ENCODE results near the gene TRAPPC10.

Gene TRAPPC10

DNA sequence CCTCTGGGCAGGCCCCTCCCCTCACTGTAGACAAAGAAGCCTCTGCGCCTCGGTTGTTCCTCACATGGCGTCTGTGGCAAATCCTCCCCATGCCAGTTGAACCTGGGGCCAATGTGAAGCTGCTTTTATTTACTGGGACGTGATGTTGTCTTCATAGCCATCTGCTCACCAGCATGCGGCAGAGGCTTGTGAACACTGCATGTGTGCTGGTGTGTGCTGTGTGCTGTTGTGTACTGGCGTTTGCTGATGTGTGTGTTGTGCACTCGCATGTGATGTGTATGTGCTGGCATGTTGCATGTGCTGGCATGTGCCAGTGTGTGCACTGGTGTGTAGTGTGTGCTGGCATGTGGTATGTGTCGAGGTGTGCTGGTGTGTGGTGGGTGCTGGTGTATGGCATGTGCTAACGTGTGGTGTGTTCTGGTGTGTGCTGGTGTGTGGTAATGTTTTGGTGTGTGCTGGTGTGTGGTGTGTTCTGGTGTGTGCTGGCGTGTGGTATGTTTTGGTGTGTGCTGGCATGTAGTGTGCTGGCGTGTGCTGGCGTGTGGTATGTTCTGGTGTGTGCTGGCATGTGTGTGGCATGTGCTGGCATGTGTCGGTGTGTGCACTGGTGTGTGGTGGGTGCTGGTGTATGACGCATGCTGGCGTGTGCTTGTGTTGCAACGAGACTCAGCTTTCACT is 37.2 kb upstream of the TRAPPC10 start:
- no peak for DNase-seq (ENCODE audit: low read depth)
- TF ChIP-seq, protein P1, sequence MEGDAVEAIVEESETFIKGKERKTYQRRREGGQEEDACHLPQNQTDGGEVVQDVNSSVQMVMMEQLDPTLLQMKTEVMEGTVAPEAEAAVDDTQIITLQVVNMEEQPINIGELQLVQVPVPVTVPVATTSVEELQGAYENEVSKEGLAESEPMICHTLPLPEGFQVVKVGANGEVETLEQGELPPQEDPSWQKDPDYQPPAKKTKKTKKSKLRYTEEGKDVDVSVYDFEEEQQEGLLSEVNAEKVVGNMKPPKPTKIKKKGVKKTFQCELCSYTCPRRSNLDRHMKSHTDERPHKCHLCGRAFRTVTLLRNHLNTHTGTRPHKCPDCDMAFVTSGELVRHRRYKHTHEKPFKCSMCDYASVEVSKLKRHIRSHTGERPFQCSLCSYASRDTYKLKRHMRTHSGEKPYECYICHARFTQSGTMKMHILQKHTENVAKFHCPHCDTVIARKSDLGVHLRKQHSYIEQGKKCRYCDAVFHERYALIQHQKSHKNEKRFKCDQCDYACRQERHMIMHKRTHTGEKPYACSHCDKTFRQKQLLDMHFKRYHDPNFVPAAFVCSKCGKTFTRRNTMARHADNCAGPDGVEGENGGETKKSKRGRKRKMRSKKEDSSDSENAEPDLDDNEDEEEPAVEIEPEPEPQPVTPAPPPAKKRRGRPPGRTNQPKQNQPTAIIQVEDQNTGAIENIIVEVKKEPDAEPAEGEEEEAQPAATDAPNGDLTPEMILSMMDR (IDR thresholded peaks at IDR 0.05; ENCODE audit: low read length, missing control alignments), result no peak
- no peak overlapping the region for H3K4me3 ChIP-seq (replicated peaks; ENCODE audit: low read depth, low read length)

DNA sequence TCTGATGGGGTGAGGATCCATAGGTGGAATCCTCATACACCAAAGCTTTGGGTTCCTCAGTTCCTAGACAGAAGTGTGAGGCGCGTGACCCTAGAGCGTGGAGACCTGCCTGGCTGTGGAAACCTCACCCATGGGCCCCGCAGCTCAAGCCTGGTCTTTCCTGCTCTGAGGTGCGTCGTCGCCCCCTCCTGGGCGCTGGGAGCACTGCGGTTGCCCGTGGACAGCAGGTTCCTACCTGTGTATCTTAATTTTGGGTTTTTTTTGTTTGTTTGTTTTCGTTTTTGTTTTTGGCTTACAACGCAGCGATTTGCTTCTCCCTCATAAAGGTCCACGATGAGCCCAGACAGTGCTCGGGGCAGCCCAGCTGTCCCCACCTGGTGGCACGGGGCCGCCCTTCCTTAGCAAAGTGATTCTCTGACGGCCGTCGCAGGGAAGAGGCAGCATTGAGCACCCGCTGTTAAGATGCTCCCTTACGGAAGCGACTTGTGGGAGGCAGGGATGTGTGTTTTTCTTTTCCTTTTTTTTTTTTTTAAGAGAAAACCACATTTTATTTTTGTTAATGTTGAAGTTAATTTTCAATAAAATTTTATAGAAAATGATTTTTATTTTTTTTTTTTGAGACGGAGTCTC is 36.5 kb upstream of the TRAPPC10 start:
- TF ChIP-seq, protein P1 (IDR thresholded peaks at IDR 0.05; ENCODE audit: low read length, missing control alignments), result peak; percentile 98
- DNase-seq (ENCODE audit: low read depth), result peak; percentile 69
- H3K4me3 ChIP-seq (replicated peaks; ENCODE audit: low read depth, low read length), result no peak overlapping the region

DNA sequence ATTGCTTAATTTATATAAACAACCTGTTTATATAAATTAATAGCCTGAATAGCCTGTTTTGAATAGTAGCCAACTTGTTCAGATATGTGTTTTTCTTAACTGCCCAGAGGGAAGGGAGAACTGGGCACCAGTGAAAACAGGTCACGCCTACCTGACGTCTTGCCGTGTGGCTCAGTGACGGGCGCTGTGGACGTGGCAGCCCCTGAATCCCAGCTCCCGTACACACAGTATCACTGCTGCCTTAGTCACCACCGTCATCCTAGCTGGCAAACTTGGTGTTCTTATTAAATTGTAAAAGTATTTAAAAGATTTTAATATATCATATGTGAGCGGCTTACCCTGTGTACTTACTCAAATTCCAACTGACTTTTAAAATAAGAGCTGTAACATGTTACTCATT is 35.4 kb upstream of the TRAPPC10 start:
- no peak for DNase-seq (ENCODE audit: low read depth)
- TF ChIP-seq, protein P1 (IDR thresholded peaks at IDR 0.05; ENCODE audit: low read length, missing control alignments), result no peak

DNA sequence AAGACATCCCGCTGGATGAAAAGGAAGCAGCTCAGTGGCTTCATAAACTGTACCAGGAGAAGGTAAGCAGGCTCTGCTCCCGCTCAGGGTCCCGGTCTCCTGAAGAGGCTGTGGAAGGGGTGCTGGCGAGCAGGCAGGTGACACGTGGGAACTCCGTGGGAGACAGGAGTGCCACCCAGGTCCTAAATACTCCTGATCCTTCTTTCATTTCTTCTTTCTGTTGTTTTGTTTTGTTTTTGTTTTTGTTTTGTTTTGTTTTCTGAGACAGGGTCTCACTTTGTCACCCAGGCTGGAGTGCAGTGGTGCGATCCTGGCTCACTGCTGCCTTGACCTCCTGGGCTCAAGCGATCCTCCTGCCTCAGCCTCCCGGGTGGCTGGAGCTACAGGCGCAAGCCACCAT is 34.0 kb upstream of the TRAPPC10 start:
- TF ChIP-seq, protein P1 (IDR thresholded peaks at IDR 0.05; ENCODE audit: low read length, missing control alignments), result no peak
- H3K4me3 ChIP-seq (replicated peaks; ENCODE audit: low read depth, low read length), result no peak overlapping the region
- no peak for DNase-seq (ENCODE audit: low read depth)

More for the DNA sequence above, 35.4 kb upstream of the TRAPPC10 start:
- H3K4me3 ChIP-seq (replicated peaks; ENCODE audit: low read depth, low read length), result no peak overlapping the region

DNA sequence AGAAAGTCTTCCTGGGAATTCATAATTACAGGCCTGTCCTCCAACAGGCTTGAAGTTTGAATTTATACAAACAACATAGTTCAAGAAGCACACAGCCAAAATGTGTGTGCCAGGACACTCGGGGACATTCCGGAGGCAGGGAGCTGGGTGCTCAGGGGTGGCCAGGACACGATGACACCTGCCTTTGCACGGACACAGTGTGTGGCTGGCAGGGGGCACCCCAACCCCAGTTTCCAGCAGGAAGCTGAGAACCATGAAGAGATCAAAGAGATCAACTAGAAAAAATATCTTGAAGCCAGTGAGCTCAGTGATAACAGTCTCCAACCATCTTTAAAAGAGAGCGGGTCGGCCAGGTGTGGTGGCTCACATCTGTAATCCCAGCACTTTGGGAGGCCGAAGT is 32.5 kb upstream of the TRAPPC10 start:
- no peak for DNase-seq (ENCODE audit: low read depth)
- TF ChIP-seq, protein P1 (IDR thresholded peaks at IDR 0.05; ENCODE audit: low read length, missing control alignments), result peak; percentile 5
- H3K4me3 ChIP-seq (replicated peaks; ENCODE audit: low read depth, low read length), result no peak overlapping the region

DNA sequence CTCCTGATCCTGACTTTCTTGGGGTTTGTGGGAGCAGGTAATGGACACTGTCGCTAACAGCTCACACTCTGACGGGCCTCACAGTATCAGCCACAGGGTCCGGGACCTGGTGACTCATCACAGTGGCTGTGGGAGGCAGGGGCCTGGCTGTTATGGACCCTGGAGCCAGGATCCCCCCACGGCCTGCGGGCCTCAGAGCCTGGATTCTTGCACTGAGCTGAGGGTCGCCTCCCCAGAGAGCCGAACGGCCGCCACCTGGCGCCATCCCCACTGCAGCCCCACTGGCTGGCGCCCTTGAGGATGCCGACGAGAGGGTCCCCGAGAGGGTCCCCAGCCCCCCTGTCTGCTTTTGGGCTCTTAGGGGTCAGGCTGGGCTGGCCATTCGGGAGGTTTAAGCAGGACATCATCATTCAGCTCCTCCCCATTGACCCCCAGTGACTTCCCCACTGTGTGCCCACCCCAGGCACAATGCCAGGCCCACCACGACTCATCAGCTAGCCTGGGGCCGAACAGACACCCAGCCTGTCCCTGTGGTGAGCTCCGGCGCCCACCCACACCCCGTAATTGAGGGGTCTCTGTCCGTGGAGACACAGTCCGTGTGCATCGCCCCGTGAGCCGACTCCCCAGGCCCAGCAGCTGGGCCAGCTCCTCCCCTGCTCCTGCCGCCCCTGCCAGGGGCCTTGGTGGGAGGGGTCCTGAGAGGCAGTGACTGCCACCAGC is 30.8 kb upstream of the TRAPPC10 start:
- DNase-seq (ENCODE audit: low read depth), result no peak
- TF ChIP-seq, protein P1 (IDR thresholded peaks at IDR 0.05; ENCODE audit: low read length, missing control alignments), result no peak
- H3K4me3 ChIP-seq (replicated peaks; ENCODE audit: low read depth, low read length), result no peak overlapping the region
